PC-9 (cell line): ENCODE measurements around the gene CHST15. TPM values are rescaled to one million over a fixed set of nuclear protein-coding genes. Genes with fewer than 3 reads are reported as not detected.

ENCODE experiments used
- BruUV-seq: library from RNA; stranded (reverse); fragments of 400-500 nt; replicated peaks from 2 replicates; lab custom pipeline; 2021; lab: Mats Ljungman, UMichigan
- CTCF ChIA-PET: fragments of 300-600 bp; sonication (Branson Sonifier 250); formaldehyde crosslinking; loops from one replicate; lab custom pipeline; 2022; ENCODE audit warnings: antibody characterized with exemption; lab: Charles Lee
- POLR2A ChIA-PET: fragments of 300-600 bp; sonication (Branson Sonifier 250); formaldehyde crosslinking; loops from one replicate; lab custom pipeline; 2022; ENCODE audit warnings: antibody characterized with exemption; ENCODE audit not compliant: unreplicated experiment; lab: Charles Lee
- DNase-seq, 2 experiments: peaks; one replicate each; pipeline versions ENCODE4 v3.0.0 to v3.0.0-alpha.2; 2015 to 2022; ENCODE audit warnings: mixed read lengths in 1 of 2
- H2AFZ ChIP-seq: fragments of 200-600 bp; sonication (generic); 2 replicates; pipeline ENCODE4 v1.8.1; 2017; ENCODE audit warnings: antibody characterized with exemption
- H3F3A ChIP-seq: fragments of 200-600 bp; sonication (generic); 2 replicates; pipeline ENCODE4 v1.8.1; 2017; ENCODE audit warnings: antibody characterized with exemption, mild to moderate bottlenecking, low read depth; ENCODE audit not compliant: insufficient read depth
- H3K27ac ChIP-seq: fragments of 200-600 bp; sonication (generic); 2 replicates; pipeline ENCODE4 v1.6.1; 2016; ENCODE audit warnings: mixed run types
- H3K27me3 ChIP-seq: fragments of 200-600 bp; sonication (generic); 2 replicates; pipeline ENCODE4 v1.6.1; 2016; ENCODE audit warnings: low read depth, mixed run types; ENCODE audit not compliant: insufficient read depth
- H3K36me3 ChIP-seq: fragments of 200-600 bp; sonication (generic); 2 replicates; pipeline ENCODE4 v1.6.1; 2016; ENCODE audit warnings: low read depth, mixed run types
- H3K4me1 ChIP-seq: fragments of 200-600 bp; sonication (generic); replicated peaks from 2 replicates; pipeline ENCODE4 v1.6.1; 2016; ENCODE audit warnings: mixed run types; ENCODE audit not compliant: insufficient read depth
- H3K4me2 ChIP-seq: fragments of 200-600 bp; sonication (generic); 2 replicates; pipeline ENCODE4 v1.6.1; 2017; ENCODE audit warnings: mixed run types
- H3K4me3 ChIP-seq: fragments of 200-600 bp; sonication (generic); 2 replicates; pipeline ENCODE4 v1.6.1; 2016; ENCODE audit warnings: mixed run types
- H3K79me2 ChIP-seq: fragments of 200-600 bp; sonication (generic); 2 replicates; pipeline ENCODE4 v1.6.1; 2017; ENCODE audit warnings: low read depth, mixed run types
- H3K9me2 ChIP-seq: fragments of 200-600 bp; sonication (generic); 2 replicates; pipeline ENCODE4 v1.8.1; 2017; ENCODE audit warnings: mild to moderate bottlenecking; ENCODE audit not compliant: insufficient read depth
- H3K9me3 ChIP-seq: fragments of 200-600 bp; sonication (generic); 2 replicates; pipeline ENCODE4 v1.8.1; 2016; ENCODE audit warnings: low read depth; ENCODE audit not compliant: insufficient read depth
- H4K20me1 ChIP-seq: fragments of 200-600 bp; sonication (generic); 2 replicates; pipeline ENCODE4 v1.8.1; 2017; ENCODE audit not compliant: insufficient read depth
- CTCF ChIP-seq: fragments of 200-600 bp; sonication (generic); conservative IDR thresholded peaks from 2 replicates; pipeline ENCODE4 v1.6.1; 2017; ENCODE audit warnings: mixed run types, antibody characterized with exemption, mild to moderate bottlenecking, moderate library complexity
- EZH2 ChIP-seq: fragments of 200-600 bp; sonication (generic); IDR thresholded peaks from 2 replicates; pipeline ENCODE4 v1.8.0; 2017; ENCODE audit warnings: antibody characterized with exemption, low read depth
- intact Hi-C: fragments of 100-400 bp; cut with micrococcal nuclease; formaldehyde crosslinking; loops from one replicate; pipeline ENCODE4 v1.10.0; 2022; ENCODE audit not compliant: unreplicated experiment
- total RNA-seq: library from RNA; stranded (reverse); gene quantifications from 2 replicates; pipeline ENCODE4 v1.2.3, GENCODE V29; 2021

The CHST15 gene
- total RNA-seq, 1 experiment from 2014 or later = 24.6 TPM

- no peak for DNase-seq
- TF ChIP-seq CTCF (no peak), EZH2 (no peak)
- no peaks in the 10 kb centered on the region for H3K27me3 ChIP-seq
- no peaks in the 10 kb centered on the region for H3F3A ChIP-seq
- H3K4me1 ChIP-seq = no peaks in the 10 kb centered on the region
- intact Hi-C loops = no loop called here
- no peaks in the 10 kb centered on the region for H3K36me3 ChIP-seq
- no peak overlapping the region for H3K4me2 ChIP-seq
- no peak overlapping the region for H2AFZ ChIP-seq
- no peaks in the 10 kb centered on the region for H3K79me2 ChIP-seq
- BruUV-seq = no TSS peak
- ChIA-PET POLR2A (interaction anchor here (0.7 kb wide), 1 partner anchor 48 kb away, joined by 3 read pairs; no protein-coding TSS in a partner anchor), CTCF (no interaction called here)
- H3K4me3 ChIP-seq = no peak overlapping the region
- no peaks in the 10 kb centered on the region for H4K20me1 ChIP-seq
- no peaks in the 10 kb centered on the region for H3K9me3 ChIP-seq
- H3K9me2 ChIP-seq = no peaks in the 10 kb centered on the region
- H3K27ac ChIP-seq = no peak overlapping the region
These were observed 64.5 kb downstream of the CHST15 start for GRCh38 chr10:124028700-124029480.

- Histone ChIP-seq H3K27me3 (no peaks in the 10 kb centered on the region), H4K20me1 (no peaks in the 10 kb centered on the region), H3K27ac (no peak overlapping the region), H3K4me2 (no peak overlapping the region), H3K79me2 (no peaks in the 10 kb centered on the region), H3F3A (no peaks in the 10 kb centered on the region), H3K9me2 (no peaks in the 10 kb centered on the region), H3K4me3 (no peak overlapping the region), H3K9me3 (no peaks in the 10 kb centered on the region), H3K36me3 (no peaks in the 10 kb centered on the region), H2AFZ (no peak overlapping the region), H3K4me1 (no peaks in the 10 kb centered on the region)
- ChIA-PET POLR2A (no interaction called here), CTCF (no interaction called here)
- no TSS peak for BruUV-seq
- DNase-seq = no peak
- intact Hi-C loops = no loop called here
- no peak for TF ChIP-seq EZH2
These were observed 65.7 kb downstream of the CHST15 start for GRCh38 chr10:124027651-124028050.

GRCh38 chr10:124027031-124027611, 66.3 kb downstream of the CHST15 start:
- no peak for DNase-seq
- H3K4me1 ChIP-seq = no peaks in the 10 kb centered on the region
- no peaks in the 10 kb centered on the region for H3K9me3 ChIP-seq
- H3K27ac ChIP-seq = no peak overlapping the region
- no peaks in the 10 kb centered on the region for H3K9me2 ChIP-seq
- no peaks in the 10 kb centered on the region for H3K79me2 ChIP-seq
- POLR2A ChIA-PET = no interaction called here
- no peaks in the 10 kb centered on the region for H4K20me1 ChIP-seq
- H3K27me3 ChIP-seq = no peaks in the 10 kb centered on the region
- H3K36me3 ChIP-seq = no peaks in the 10 kb centered on the region
- CTCF ChIA-PET = no interaction called here
- intact Hi-C loops = no loop called here
- no peak overlapping the region for H2AFZ ChIP-seq
- no TSS peak for BruUV-seq
- H3F3A ChIP-seq = no peaks in the 10 kb centered on the region
- TF ChIP-seq CTCF (no peak), EZH2 (no peak)
- H3K4me3 ChIP-seq = no peak overlapping the region
- no peak overlapping the region for H3K4me2 ChIP-seq
